ENCODE data around the gene TYRO3.

Gene TYRO3

GRCh38 chr15:41558400-41559238 lies at the start of gene TYRO3:
TYRO3 (plus strand) TSS chr15:41559212; CDS start chr15:41559258, 46 bp downstream.
- no peak for FAIRE-seq

GRCh38 chr15:41510728-41511127 lies 48.3 kb upstream of the TYRO3 start:
- FAIRE-seq: no peak

- FAIRE-seq: no peak
Measured at GRCh38 chr15:41511331-41511898, 47.6 kb upstream of the TYRO3 start.

DNA sequence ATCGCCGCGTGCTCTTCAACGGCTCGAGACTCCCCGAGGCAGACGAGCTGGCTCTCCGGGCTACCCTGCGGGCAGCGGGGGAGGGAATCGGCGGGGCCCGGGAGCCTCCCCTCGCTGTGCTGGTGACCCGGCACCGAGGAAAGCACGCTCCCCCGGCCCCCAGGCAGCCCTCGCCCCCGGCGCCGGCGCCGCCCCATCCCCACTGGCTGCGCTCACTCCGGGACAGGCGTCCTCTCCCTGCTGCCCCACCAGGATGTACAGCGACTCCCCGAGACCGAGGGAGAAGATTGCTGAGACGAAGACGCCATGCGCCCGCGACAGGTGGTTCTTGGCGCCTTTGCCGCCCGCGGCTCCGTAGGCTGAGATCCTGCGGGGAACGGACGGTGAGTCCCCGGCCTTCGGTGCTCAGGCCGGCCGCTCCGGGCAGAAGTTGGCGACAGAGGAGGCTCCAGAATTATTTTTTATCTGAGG lies 47.1 kb upstream of the TYRO3 start:
- no peak for FAIRE-seq

DNA sequence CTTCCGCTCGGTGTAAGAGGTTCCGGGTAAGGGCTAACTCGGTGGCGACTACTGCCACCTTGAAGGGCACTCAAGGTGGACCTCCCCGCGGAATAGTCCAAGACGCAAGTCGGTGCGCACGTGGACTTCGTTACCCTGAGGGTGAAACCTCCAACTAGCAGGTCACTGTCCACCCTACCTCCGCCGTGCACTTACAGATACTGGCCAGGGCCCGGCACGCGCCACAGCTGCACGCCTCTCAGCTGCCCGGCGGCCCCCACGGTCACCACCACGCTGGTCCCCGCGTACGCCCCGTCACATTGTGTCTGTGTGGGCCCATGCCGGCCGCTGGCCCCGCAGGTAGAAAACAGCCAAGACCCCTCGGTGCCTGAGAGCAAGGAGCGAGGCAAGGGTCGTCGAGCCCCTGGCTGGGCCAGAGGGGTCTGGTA lies 46.5 kb upstream of the TYRO3 start:
- no peak for FAIRE-seq

- FAIRE-seq: no peak
Measured at GRCh38 chr15:41512940-41513505, 46.0 kb upstream of the TYRO3 start.

- FAIRE-seq: no peak
Measured at GRCh38 chr15:41513506-41514227, 45.3 kb upstream of the TYRO3 start, which contains the start of gene LTK. LTK (minus strand) TSS chr15:41513827; CDS start chr15:41513709, 118 bp downstream.

GRCh38 chr15:41517895-41518449 lies 41.0 kb upstream of the TYRO3 start:
- no peak for FAIRE-seq

DNA sequence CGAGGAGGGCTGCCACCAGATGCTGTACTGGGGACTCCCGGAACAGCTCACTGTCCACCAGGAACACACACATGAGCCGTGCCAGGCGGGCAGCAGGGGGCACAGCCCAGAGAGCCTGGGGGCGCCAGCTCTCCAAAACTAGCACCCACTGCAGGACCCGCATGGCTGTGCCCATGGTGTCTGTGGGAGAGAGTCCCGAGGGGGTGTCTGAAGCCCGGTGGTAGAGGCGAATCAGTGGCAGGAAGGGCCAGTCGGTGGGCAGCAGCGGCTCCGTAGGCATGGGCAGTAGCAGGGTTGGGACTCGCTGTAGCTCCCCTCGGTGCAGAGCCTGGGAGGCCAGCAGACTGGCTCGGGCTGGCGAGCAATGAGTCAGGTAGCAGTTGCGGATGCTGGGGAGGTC lies 38.4 kb upstream of the TYRO3 start:
- no peak for FAIRE-seq

DNA sequence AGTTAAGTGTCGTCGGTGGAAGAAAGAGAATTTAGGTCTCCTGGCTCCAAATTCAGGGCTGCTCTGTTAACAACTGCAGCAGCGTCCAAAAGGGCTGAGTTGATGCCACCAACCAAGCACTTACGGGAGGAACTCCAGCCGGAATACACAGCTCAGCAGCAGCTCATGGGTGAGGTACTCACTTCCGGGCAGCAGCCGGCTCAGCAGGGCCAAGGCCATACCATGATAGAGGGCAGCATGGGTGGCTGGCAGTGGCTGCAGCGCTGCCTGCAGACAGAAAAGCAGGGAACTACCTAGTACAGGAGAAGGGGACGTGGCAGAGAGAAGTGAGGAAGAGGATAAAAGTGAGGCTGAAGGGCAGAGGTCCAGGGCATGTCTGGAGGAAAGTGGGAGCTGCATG lies 37.4 kb upstream of the TYRO3 start:
- FAIRE-seq: no peak

DNA sequence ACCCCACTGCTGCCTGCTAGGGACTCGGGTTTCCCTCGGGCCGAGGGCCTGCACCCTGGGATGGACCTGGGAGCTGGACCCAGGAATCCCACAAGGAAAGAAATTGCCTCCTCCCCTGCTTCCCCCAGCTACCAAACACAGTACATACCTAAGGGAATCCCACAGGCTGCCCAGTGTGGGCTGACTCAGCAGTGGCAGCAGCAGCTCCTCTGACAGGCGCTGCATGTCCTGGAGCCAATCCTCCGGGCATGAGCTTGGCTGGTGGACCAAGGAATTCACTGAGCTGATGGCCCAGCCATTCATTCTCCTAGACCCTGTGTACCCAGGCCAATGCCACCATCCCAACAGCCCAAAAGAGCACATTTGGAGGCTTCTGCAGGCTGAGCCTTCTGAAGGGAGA lies 35.9 kb upstream of the TYRO3 start:
- FAIRE-seq: no peak

DNA sequence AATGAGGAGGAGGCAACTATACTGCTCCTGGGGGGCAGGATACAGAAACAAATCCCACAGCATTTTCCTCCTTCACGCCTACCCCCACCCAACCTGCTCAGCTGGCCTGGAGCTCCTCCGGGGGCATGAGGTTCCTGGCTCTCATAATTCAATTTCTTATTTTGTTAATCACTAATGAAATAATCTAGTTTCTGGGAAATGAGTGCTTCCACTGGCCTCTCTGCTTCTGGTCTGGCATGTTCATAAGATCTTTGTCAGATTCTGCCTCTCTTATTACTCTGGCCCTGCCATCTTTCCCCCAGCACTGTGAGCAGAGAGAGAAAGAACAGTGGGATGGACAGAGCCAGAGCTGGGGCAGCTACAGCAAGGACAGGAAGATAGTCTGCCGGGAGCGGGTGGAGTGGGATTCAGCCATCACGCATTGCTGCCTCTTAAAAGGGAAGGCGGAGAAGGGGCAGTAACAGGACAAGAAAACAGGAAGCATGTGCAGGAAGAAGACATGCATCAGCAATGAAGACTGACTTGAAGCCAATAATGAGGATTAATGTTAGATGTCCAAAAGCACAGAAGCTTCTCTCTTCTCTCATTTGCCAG lies 28.6 kb upstream of the TYRO3 start:
- no peak for FAIRE-seq

DNA sequence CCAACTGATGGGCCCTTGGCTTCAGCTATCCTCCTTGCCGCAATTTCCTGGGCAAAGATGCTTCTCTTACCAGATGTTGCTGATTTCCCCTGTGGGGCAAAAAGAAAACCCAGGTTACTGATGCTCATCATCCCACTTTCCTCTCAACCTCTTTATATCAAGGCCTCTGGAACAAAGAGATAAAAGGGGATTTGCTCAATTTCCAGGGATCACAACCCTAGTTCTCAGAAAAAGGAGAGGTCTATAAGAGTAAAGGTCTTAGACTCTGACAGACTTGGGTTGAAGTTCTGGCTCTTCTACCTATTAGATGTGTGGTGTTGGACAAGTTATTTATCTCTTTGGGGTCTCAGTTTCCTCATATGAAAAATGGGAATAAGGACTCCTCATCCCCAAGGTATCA lies 23.5 kb upstream of the TYRO3 start:
- FAIRE-seq: no peak

DNA sequence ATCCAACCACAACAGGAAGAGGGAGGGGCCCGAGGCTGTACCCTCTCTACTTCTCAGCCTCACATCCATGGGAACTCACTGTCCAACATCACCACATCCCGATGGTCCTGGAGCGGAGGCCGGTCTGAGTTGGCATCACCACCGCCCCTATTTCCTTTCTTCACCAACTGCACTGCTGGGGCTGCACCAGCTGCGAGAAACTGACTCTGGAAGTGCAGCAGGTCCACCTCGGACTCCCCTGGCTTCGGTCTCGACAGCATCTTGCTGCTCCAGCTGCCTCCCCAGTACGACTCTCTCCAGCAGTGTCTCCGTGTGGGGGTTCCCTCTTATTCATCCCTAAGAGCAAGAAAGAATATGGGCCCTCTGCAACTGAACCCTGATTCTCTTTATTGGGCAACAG lies 22.1 kb upstream of the TYRO3 start:
- FAIRE-seq: no peak

DNA sequence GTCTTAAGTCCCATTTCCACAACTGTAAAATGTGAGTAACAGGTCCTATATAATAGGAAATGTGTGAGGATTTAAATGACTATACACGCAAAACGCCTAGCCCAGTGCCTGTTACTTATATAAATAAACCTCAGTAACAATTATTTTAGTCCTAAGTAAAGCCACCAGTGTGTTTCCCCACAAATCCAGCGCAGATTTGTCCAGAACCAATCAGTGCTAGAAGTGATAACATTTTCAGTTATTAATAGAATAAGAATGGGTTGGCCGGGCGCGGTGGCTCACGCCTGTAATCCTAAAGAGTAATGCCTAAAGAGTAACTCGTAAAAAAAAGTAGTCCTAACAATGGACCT lies 15.5 kb upstream of the TYRO3 start:
- FAIRE-seq: no peak

DNA sequence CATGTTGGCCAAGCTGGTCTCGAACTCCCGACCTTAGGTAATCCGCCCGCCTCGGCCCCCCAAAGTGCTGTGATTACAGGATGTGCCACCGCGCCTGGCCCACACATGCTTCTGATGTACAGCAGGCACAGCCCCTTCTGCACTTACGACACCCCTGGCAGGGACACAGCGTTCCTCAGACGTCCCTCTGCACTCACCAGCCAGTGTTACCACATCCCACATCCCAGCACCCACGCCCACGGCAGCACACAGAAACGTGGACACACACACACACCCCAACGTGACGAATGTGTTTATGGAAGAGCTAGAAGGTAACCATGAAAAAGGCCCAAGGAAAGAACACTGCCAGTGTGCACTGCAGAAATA lies 14.4 kb upstream of the TYRO3 start:
- FAIRE-seq: no peak

- FAIRE-seq: no peak
Measured at GRCh38 chr15:41545218-41545617, 13.8 kb upstream of the TYRO3 start.

GRCh38 chr15:41546851-41547786 lies 11.9 kb upstream of the TYRO3 start:
- no peak for FAIRE-seq

- FAIRE-seq: no peak
Measured at GRCh38 chr15:41550066-41550775, 8.8 kb upstream of the TYRO3 start.

DNA sequence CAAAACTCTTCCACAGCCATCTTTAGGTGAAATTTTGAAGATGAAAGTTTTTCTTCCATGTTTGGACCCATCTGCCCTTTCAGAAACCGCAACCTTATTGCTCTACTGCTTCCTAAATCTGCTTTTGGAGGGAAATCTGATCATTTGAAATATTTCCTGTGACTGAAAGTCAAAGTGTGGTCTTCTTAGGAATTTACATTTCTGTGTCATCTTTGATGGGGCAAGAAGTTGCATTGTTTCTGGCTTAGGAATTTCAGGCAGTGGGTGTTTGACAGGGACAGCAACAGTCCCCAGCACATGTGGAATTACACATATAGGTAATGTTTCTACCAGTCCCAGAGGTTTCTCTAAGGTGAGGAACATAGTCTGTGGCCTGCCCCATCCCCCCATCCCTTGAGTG lies 5.3 kb upstream of the TYRO3 start:
- FAIRE-seq: no peak

- no peak for FAIRE-seq
Measured at GRCh38 chr15:41554343-41554742, 4.7 kb upstream of the TYRO3 start.
